GM19452 (cell line): ENCODE results near the gene C5orf22.
"Not testable (repeated sequence)": the region's sequence is repeated elsewhere in the genome, so short reads cannot be mapped to it uniquely, and the experiment has no call there.

Experiments used
- ATAC-seq: cut with Tn5 transposase; IDR thresholded peaks from one replicate; pipeline ENCODE4 v1.9.1; 2021; ENCODE audit not compliant: unreplicated experiment

The C5orf22 gene

DNA sequence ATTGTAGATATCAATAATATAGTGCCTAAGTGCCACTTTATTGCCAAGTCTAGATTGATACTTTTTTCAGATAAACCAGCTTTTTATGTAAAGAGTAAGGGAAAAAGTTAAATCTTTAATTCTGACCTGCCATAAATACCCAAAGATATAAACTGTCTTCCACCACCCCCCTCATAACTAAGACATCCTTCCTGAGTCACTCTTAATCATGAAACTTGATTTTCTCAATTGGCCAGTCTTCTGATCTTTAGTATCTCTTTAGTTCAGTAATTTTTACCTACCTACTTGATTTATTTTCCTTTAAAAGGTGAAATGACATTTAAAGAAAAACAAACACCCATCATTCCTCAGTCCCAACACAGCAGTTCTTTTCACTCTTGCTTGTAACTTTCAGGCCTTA is 21.8 kb downstream of the C5orf22 start:
- ATAC-seq: no peak

GRCh38 chr5:31554552-31554951 is 22.5 kb downstream of the C5orf22 start:
- no peak for ATAC-seq

DNA sequence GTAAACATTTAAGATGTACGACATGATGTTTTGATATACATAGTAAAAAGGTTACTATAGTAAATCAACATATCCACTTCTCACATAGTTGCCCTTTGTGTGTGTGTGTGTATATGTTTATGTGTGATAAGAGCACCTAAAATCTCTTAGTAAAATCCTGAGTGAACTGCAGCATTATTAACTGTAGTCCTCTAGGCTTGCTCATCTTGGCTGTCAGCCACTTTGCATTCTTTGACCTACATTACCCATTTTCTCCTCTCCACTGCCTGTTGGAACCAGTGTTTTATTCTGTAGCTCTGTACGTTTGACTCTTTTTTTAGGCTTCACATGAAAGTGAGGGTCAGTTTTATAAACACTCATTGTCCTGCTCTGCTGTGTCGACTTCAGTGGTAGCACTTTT is 24.4 kb downstream of the C5orf22 start:
- ATAC-seq: no peak

DNA sequence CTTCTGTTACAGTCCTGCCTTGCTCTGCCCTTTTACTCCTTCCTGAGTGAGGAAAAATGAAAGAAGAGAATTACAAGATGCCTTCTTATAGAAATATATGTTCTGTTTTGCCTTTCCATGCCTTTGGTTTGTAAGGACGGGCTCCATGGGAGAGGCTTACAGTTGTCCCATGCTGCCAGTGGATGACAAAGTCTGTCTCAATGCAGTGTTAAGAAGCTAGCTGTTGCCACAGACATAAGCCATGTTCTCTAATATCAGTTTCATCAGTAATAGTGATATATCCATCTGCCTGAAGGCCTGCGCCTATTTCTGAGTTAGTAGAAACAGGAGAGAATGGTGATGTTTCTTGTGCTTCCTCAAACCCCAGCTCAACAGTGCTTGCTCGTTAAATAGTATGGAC is 27.8 kb downstream of the C5orf22 start:
- ATAC-seq: no peak

GRCh38 chr5:31561946-31562345 is 29.8 kb downstream of the C5orf22 start:
- no peak for ATAC-seq

DNA sequence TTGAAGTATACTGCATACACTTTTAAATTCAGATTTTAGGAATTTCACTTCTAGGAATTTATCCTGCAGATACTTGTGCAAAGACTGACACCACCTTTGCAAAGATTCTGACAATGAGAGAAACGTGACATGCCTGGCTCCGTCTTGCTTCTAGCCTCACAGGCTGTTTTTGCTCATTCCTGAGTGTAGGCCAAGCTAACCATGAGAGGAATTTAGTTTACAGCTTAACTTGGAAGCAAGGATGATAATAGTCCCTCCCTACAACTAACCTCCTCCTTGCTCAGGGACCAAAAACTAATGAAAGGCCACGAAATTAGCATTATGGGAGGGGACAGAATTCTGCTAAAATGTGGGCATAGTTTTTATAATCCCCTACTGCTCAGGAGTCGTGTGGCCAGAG is 31.1 kb downstream of the C5orf22 start:
- no peak for ATAC-seq

GRCh38 chr5:31566362-31566761 is 34.3 kb downstream of the C5orf22 start:
- ATAC-seq: not testable (repeated sequence)

DNA sequence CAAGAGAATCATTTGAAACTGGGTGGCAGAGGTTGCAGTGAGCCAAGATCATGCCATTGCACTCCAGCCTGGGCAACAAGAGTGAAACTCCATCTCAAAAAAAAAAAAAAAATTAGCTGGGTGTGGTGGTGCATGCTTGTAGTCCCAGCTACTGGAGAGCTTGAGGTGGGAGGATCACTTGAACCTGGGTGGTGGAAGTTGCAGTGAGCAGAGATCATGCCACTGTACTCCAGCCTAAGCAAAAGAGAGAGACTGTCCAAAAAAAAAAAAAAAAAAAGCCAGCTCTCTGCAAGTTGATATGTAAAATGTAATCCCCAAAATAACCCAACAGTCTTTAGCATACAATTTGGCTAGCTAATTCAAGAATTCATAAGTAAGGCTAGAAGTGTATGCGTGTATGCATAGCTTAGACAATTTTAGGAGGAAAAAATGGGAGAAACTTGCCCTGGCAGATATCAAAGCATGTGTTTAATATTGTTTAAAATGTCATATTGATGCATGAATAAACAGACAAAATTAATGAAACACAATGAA is 36.3 kb downstream of the C5orf22 start:
- no peak for ATAC-seq

GRCh38 chr5:31569068-31569467 is 37.0 kb downstream of the C5orf22 start:
- no peak for ATAC-seq

- ATAC-seq: no peak
Observed at GRCh38 chr5:31573494-31574142, 41.5 kb downstream of the C5orf22 start.

DNA sequence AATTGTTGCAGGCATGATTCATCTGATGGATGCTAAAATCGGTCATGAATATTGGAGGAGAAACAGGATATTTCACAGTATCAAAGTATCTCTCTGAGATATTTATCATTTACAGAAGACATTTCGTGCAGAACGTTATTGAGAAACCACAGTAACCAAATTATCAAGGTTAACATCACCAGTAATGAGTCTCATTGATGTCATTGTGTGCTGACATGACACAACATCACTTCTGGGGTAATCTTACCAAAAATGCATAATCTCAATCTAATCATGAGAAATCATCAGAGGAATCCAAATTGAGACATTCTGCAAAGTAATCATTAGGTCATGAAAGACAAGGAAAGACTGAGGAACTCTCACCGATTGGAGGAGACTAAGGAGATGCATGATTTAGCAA is 42.7 kb downstream of the C5orf22 start:
- ATAC-seq: no peak

GRCh38 chr5:31577438-31577837 is 45.3 kb downstream of the C5orf22 start:
- ATAC-seq: no peak

DNA sequence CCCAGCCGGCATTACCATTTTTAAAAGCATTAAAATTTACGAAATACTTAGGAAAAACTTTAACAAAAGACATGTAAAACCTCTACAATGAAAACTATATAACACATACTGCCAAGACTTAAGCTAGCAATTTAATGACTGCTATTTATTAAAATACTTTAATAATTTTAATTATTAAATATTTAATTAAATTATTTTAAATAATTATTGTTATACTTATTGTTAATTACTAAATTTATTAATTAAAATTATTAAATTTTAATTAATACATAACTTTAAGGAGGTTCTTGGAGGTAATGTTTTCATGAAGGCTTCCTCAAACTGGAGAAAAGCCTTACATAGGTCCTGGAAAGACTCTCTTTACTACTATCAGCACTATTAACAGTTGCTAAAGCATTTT is 47.5 kb downstream of the C5orf22 start:
- no peak for ATAC-seq

DNA sequence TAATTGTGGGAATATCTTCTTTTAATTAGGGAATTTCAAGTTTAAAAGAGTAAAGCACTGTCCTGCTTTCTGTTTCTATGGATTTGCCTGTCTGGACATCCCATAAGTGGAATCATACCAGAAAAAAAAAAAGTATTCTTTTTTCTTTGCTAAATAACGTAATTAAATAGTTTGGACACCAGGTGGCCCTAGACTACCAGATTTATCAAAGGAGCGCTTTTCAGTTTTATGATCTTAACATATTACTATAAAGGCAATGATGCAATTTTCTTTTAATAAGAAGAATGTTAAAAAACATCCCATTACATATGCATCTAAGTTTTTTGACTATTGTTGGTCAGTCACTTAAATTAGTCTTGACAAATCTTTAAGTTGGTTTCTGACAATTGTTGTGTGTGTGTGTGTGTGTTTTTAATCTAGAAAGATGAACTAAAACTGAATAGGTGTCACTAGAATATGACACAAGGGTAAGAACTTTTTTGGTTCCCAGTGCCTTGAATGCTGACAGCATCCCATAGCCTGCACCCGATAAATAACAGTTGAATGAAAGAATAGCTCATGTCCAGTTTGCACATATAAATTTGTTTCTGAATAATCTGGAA is 49.5 kb downstream of the C5orf22 start:
- ATAC-seq: no peak

- no peak for ATAC-seq
Observed at GRCh38 chr5:31583129-31583528, 51.0 kb downstream of the C5orf22 start.

GRCh38 chr5:31585166-31585894 is 53.2 kb downstream of the C5orf22 start:
- no peak for ATAC-seq

DNA sequence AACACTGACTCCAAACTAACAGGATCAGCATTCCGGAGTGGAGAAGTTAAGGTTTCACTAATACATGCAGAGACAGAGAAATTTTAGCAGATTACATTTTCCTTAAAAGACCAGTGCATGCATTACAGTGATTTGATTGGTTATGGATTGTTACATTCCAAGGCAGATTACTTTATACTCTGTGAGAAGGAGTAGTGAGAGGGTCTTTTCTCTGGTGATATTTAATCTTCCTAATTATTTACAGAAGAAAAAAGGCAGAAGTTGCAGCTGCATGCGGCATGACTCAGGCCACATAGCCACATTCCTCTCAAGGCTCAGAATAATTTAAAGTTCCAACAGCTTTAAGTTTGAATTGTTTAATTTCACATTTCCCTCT is 53.8 kb downstream of the C5orf22 start:
- ATAC-seq: no peak

DNA sequence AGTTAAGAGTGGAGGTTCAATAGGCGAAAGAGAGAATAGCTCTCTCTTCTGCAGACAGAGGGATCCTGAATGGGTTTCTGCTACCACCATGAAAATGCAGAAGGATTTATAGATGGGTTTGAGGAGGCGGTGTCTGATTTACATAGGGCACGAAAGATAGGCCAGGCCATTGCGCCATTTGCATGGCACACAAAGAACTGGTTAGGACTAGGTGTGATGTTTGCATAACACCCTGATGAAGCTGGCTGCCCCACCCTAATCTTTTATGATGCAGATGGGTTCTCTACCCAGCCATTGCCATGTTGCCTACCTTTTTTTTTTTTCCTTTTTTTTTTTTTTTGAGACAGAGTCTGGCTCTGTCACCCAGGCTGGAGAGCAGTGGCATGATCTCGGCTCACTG is 55.4 kb downstream of the C5orf22 start:
- no peak for ATAC-seq

GRCh38 chr5:31593665-31594064 is 61.6 kb downstream of the C5orf22 start:
- ATAC-seq: no peak

DNA sequence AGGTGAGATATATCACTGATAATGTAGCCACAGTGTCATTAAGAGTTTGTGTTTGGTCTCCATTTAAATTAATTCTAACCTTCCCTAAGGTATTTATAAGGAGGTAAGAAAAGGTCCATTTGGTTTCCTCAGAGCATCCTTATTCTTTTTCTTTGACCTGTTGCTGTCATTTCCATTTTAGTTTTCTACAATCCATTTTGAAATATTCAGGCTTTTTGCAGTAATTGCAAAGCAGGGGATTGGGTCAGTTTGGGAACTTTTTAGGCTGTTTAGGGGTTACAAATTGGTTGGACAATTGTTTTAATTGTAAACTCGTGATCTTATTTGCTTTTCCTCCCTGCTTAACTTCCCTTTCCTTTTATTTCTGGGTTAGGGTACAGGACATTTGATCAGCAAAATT is 64.3 kb downstream of the C5orf22 start:
- ATAC-seq: no peak

DNA sequence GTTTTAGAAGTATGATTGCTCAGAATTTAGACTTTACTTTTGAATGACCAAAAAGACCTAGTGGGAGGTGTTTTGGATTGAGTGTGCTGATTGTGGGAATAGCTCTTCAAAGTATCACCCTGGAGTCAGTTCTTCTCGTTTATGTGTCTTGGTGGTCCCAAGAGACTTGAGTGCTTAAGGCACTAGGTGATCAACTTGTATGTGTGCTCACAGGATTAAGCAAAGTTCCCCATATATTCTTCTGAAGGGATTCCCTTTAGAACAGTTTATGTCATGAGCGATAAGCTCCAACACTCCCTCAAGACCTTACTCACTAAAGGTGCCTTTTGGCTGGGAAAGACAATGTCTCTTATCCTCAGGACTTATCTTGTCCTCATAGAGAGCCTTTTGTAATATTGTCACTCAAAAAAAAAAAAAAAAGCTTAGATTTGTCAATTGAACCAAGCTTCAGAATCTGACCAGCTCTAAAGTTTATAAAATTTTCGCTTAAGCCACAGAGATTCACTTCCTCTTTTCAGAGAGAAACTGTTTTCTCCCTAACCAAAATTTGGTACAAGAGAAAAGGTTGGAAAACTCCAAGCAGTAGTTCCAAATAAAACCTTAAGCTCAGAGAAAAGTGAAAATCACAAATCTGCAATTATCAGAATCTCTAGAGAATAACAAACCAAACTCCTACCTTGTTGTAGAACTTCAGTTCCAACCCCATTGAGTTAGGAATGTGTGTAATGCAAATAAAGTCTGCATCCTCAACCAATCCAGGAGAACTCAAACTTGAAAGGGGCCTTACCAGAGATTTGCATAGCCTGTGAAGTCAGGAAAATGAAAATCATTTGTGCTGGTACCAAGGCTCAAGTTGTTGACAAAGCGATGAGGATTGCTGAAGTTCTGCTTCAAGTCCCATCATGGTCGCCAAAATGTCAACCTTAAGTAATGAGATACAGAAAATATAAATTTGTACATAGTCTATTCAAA is 66.8 kb downstream of the C5orf22 start:
- no peak for ATAC-seq
